Testis (tissue), 3 donors: ENCODE data around the gene NOL4. TPM values are rescaled to one million over a fixed set of nuclear protein-coding genes. Genes with fewer than 3 reads are reported as not detected.

ENCODE experiments used
- DNase-seq: peaks from one replicate; pipeline ENCODE4 v3.0.0-alpha.2; 2019
- H3K27ac ChIP-seq, 2 donors: fragments of 200-600 bp; sonication (generic); one replicate each; pipeline ENCODE4 v1.5.1; 2019
- H3K27me3 ChIP-seq: fragments of 200-600 bp; sonication (generic); one replicate; pipeline ENCODE4 v1.5.1; 2019
- H3K36me3 ChIP-seq: fragments of 200-600 bp; sonication (generic); one replicate; pipeline ENCODE4 v1.5.1; 2017; ENCODE audit warnings: low read depth; ENCODE audit errors: missing control alignments
- H3K4me1 ChIP-seq: fragments of 200-600 bp; sonication (generic); one replicate; pipeline ENCODE4 v1.5.1; 2019
- H3K4me3 ChIP-seq, 2 donors: fragments of 200-600 bp; sonication (generic); one replicate each; pipeline ENCODE4 v1.5.1; 2017 to 2019
- H3K9me3 ChIP-seq: fragments of 200-600 bp; sonication (generic); one replicate; pipeline ENCODE4 v1.5.1; 2017
- CTCF ChIP-seq, 3 experiments: fragments of 450-650 bp in 2 of 3; fragments of 200-600 bp in 1 of 3; sonication (generic) in 1 of 3; IDR thresholded peaks; one replicate each; pipeline ENCODE4 v1.5.1; 2016 to 2019; ENCODE audit warnings: antibody characterized with exemption in 3 of 3, mild to moderate bottlenecking in 2 of 3, moderate library complexity in 1 of 3
- POLR2A ChIP-seq: fragments of 450-650 bp; IDR thresholded peaks from one replicate; pipeline ENCODE4 v1.6.1; 2017; ENCODE audit warnings: antibody characterized with exemption, mild to moderate bottlenecking, moderate library complexity
- WGBS, 2 donors: methylation state at CpG; one replicate each; pipeline ENCODE4 v1.1.5; 2018; 5-methylcytosine and 5-hydroxymethylcytosine counted together
- intact Hi-C: fragments of 100-400 bp; cut with DNase I; formaldehyde crosslinking; loops from one replicate; pipeline ENCODE4 v1.15.1; 2023; ENCODE audit warnings: low total_unique reads
- polyA plus RNA-seq: library from polyadenylated mRNA; stranded (reverse); fragments of 350-450 nt; fragmentation: Illumina TruSeq; extraction: RNeasy Lipid Tissue Mini Kit (QIAGEN cat#74804); gene quantifications from one replicate; pipeline ENCODE4 v1.2.3, GENCODE V29; 2014; ENCODE audit warnings: low read depth, low replicate concordance; ENCODE audit not compliant: insufficient read depth
- total RNA-seq, 2 donors: library from RNA; depleted of rRNA; stranded (reverse); fragments of >200 nt; gene quantifications; one replicate each; pipeline ENCODE4 v1.2.3, GENCODE V29; 2016

Gene NOL4
- total and polyA plus RNA-seq, 3 donors from 2014 or later: 17.2 to 58.8 (median 24.5) TPM

- intact Hi-C loops: no loop called here
- WGBS, 2 donors: 85 to 89% methylated on average over 3 of the region's 3 CpGs
- Histone ChIP-seq H3K4me3 (no peak overlapping the region), H3K27me3 (no peaks in the 10 kb centered on the region), H3K4me1 (no peaks in the 10 kb centered on the region), H3K27ac (no peak overlapping the region), H3K36me3 (no peaks in the 10 kb centered on the region), H3K9me3 (no peaks in the 10 kb centered on the region)
- no peak for DNase-seq
- TF ChIP-seq CTCF (IDR thresholded peaks at IDR 0.05): no peak
These were observed 30.5 kb downstream of the NOL4 start for GRCh38 chr18:34194239-34194638.

- Histone ChIP-seq H3K9me3 (no peaks in the 10 kb centered on the region), H3K27ac (no peak overlapping the region), H3K27me3 (no peaks in the 10 kb centered on the region), H3K4me1 (no peaks in the 10 kb centered on the region), H3K36me3 (no peaks in the 10 kb centered on the region), H3K4me3 (no peak overlapping the region)
- DNase-seq: no peak
- TF ChIP-seq CTCF (IDR thresholded peaks at IDR 0.05): no peak
- no peak for TF ChIP-seq POLR2A
- WGBS, 2 donors: 81 to 84% methylated on average over 3 of the region's 3 CpGs
- intact Hi-C loops: no loop called here
These were observed 34.9 kb downstream of the NOL4 start for GRCh38 chr18:34189656-34190435.
